ENCODE results near the gene CORO2A. TPM values are rescaled to one million over a fixed set of nuclear protein-coding genes. Genes with fewer than 3 reads are reported as not detected.
A peak's percentile ranks its signal among the peaks of the same experiment; 100 is the strongest.
"Not testable (repeated sequence)": the region's sequence is repeated elsewhere in the genome, so short reads cannot be mapped to it uniquely, and the experiment has no call there.

CORO2A gene
- total RNA-seq, 2 donors from 2014 or later: 31.2 to 45.3 TPM

GRCh38 chr9:98180996-98181395 lies 11.4 kb downstream of the CORO2A start:
- no peak overlapping the region for H3K4me3 ChIP-seq
- WGBS: 97% methylated on average over 6 of the region's 6 CpGs
- TF ChIP-seq POLR2A (IDR thresholded peaks at IDR 0.05) (no peak), POLR2AphosphoS5 (IDR thresholded peaks at IDR 0.05) (no peak), CTCF (IDR thresholded peaks at IDR 0.05) (no peak)
- H3K27ac ChIP-seq: peak overlapping the region in 1 of 2 donors; percentile 57
- H3K4me1 ChIP-seq (replicated peaks): peaks cover 5% of the 10 kb centered on the region
- H3K36me3 ChIP-seq: no peaks in the 10 kb centered on the region
- no peak for DNase-seq (ENCODE audit: low spot score)
- H3K9me3 ChIP-seq: no peaks in the 10 kb centered on the region
- intact Hi-C loops (cut with DNase I): no loop called here
- no peaks in the 10 kb centered on the region for H3K27me3 ChIP-seq (replicated peaks; ENCODE audit: insufficient read depth)

- WGBS: 90% methylated on average over 16 of the region's 16 CpGs
- H3K4me1 ChIP-seq (replicated peaks): peaks cover 10% of the 10 kb centered on the region
- no peaks in the 10 kb centered on the region for H3K9me3 ChIP-seq
- no peaks in the 10 kb centered on the region for H3K36me3 ChIP-seq
- no peak for TF ChIP-seq POLR2AphosphoS5 (IDR thresholded peaks at IDR 0.05)
- no peak for TF ChIP-seq POLR2A (IDR thresholded peaks at IDR 0.05)
- no peak for TF ChIP-seq CTCF (IDR thresholded peaks at IDR 0.05)
- intact Hi-C loops (cut with DNase I): no loop called here
- peak overlapping the region; percentile 49 to 57 for H3K27ac ChIP-seq
- DNase-seq (ENCODE audit: low spot score): no peak
- no peaks in the 10 kb centered on the region for H3K27me3 ChIP-seq (replicated peaks; ENCODE audit: insufficient read depth)
- H3K4me3 ChIP-seq: no peak overlapping the region
Measured at GRCh38 chr9:98178874-98179850, 13.3 kb downstream of the CORO2A start.

- Histone ChIP-seq H3K4me3 (no peak overlapping the region), H3K27me3 (replicated peaks; ENCODE audit: insufficient read depth) (no peaks in the 10 kb centered on the region), H3K9me3 (no peaks in the 10 kb centered on the region), H3K36me3 (no peaks in the 10 kb centered on the region), H3K27ac (peak overlapping the region; percentile 6 to 63), H3K4me1 (replicated peaks) (peaks cover 14% of the 10 kb centered on the region)
- TF ChIP-seq POLR2A (IDR thresholded peaks at IDR 0.05): no peak
- TF ChIP-seq CTCF (IDR thresholded peaks at IDR 0.05): no peak
- no peak for TF ChIP-seq POLR2AphosphoS5 (IDR thresholded peaks at IDR 0.05)
- intact Hi-C loops (cut with DNase I): no loop called here
- WGBS: 77% methylated on average over 9 of the region's 9 CpGs
- DNase-seq (ENCODE audit: low spot score): no peak
Measured at GRCh38 chr9:98176391-98177259, 15.8 kb downstream of the CORO2A start.

GRCh38 chr9:98175762-98176161 lies 16.7 kb downstream of the CORO2A start:
- H3K27me3 ChIP-seq (replicated peaks; ENCODE audit: insufficient read depth): no peaks in the 10 kb centered on the region

GRCh38 chr9:98175028-98175569 lies 17.3 kb downstream of the CORO2A start:
- no peaks in the 10 kb centered on the region for H3K9me3 ChIP-seq
- no peaks in the 10 kb centered on the region for H3K27me3 ChIP-seq (replicated peaks; ENCODE audit: insufficient read depth)
- TF ChIP-seq CTCF (IDR thresholded peaks at IDR 0.05) (no peak), POLR2AphosphoS5 (IDR thresholded peaks at IDR 0.05) (no peak), POLR2A (IDR thresholded peaks at IDR 0.05) (no peak)
- peak overlapping the region; percentile 6 to 59 for H3K27ac ChIP-seq
- no peak for DNase-seq (ENCODE audit: low spot score)
- peaks cover 22% of the 10 kb centered on the region for H3K4me1 ChIP-seq (replicated peaks)
- H3K36me3 ChIP-seq: no peaks in the 10 kb centered on the region
- WGBS: 46% methylated on average over 6 of the region's 6 CpGs
- intact Hi-C loops (cut with DNase I): no loop called here
- H3K4me3 ChIP-seq: no peak overlapping the region

More at GRCh38 chr9:98175762-98176161, 16.7 kb downstream of the CORO2A start:
- no peaks in the 10 kb centered on the region for H3K9me3 ChIP-seq
- no peaks in the 10 kb centered on the region for H3K36me3 ChIP-seq
- TF ChIP-seq POLR2AphosphoS5 (IDR thresholded peaks at IDR 0.05) (peak; percentile 70), POLR2A (IDR thresholded peaks at IDR 0.05) (no peak)
- intact Hi-C loops (cut with DNase I): no loop called here
- H3K4me1 ChIP-seq (replicated peaks): peaks cover 22% of the 10 kb centered on the region
- DNase-seq (ENCODE audit: low spot score): peak; percentile 37
- peak overlapping the region; percentile 6 to 63 for H3K27ac ChIP-seq
- H3K4me3 ChIP-seq: no peak overlapping the region
- 59% methylated on average over 3 of the region's 3 CpGs for WGBS

GRCh38 chr9:98174502-98174918 lies 17.9 kb downstream of the CORO2A start:
- H3K36me3 ChIP-seq; H3K27ac ChIP-seq; H3K27me3 ChIP-seq (replicated peaks; ENCODE audit: insufficient read depth); H3K9me3 ChIP-seq; DNase-seq (ENCODE audit: low spot score); intact Hi-C loops (cut with DNase I); H3K4me3 ChIP-seq: not testable (repeated sequence)
- peaks cover 22% of the 10 kb centered on the region for H3K4me1 ChIP-seq (replicated peaks)
- WGBS: 84% methylated on average over 5 of the region's 5 CpGs

Measured in prostate gland (tissue), 2 donors.